Measurements from ENCODE around the gene DNAJC4. TPM values are rescaled to one million over a fixed set of nuclear protein-coding genes. Genes with fewer than 3 reads are reported as not detected.

Gene DNAJC4
- total RNA-seq, 2 donors from 2014 or later, result 24.7 to 32.1 TPM

- Histone ChIP-seq H3K27ac (peak overlapping the region; percentile 97 to 99), H3K36me3 (peaks cover 10% of the 10 kb centered on the region), H3K4me3 (peak overlapping the region; percentile 75 to 85), H3K4me1 (peaks cover 0 to 55% of the 10 kb centered on the region in 2 donors), H3K27me3 (no peaks in the 10 kb centered on the region), H3K9me3 (no peaks in the 10 kb centered on the region)
- no peak for TF ChIP-seq CTCF (IDR thresholded peaks at IDR 0.05)
- no peak for DNase-seq (ENCODE audit: low spot score)
Measured at GRCh38 chr11:64241491-64242374, 11.4 kb downstream of the DNAJC4 start.

GRCh38 chr11:64243236-64243854 lies 13.0 kb downstream of the DNAJC4 start:
- Histone ChIP-seq H3K9me3 (no peaks in the 10 kb centered on the region), H3K4me3 (no peak overlapping the region), H3K4me1 (peaks cover 0 to 54% of the 10 kb centered on the region in 2 donors), H3K27me3 (no peaks in the 10 kb centered on the region), H3K36me3 (peaks cover 10% of the 10 kb centered on the region), H3K27ac (peak overlapping the region in 1 of 2 donors; percentile 97)
- no peak for TF ChIP-seq CTCF (IDR thresholded peaks at IDR 0.05)
- no peak for DNase-seq (ENCODE audit: low spot score)

DNA sequence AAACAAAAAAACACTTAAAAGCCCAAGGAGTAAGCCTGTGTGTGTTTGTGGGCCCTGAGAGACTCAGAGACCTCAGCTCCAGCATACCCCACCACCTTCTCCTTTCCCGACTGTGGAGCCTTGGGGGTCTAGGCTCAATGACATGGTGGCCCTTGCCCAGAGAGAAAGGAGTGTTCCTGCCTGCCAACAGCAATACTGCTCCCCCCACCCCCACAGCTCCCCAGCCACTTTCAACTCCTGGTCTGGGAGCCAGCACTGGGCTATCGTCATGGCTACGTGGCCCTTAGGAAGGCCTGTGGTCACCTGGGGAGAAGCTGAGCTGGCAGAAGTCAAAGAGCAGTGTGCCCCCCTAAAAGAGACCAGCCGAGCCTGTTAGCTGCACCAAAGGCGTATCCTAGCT lies 13.8 kb downstream of the DNAJC4 start:
- H3K27me3 ChIP-seq, result no peaks in the 10 kb centered on the region
- peaks cover 0 to 54% of the 10 kb centered on the region in 2 donors for H3K4me1 ChIP-seq

GRCh38 chr11:64244966-64245365 lies 14.6 kb downstream of the DNAJC4 start:
- H3K36me3 ChIP-seq, result peaks cover 10% of the 10 kb centered on the region
- H3K27me3 ChIP-seq, result no peaks in the 10 kb centered on the region
- peaks cover 0 to 51% of the 10 kb centered on the region in 2 donors for H3K4me1 ChIP-seq
- H3K27ac ChIP-seq, result peak overlapping the region; percentile 88 to 91
- no peak for TF ChIP-seq CTCF (IDR thresholded peaks at IDR 0.05)
- DNase-seq (ENCODE audit: low spot score), result no peak
- H3K9me3 ChIP-seq, result no peaks in the 10 kb centered on the region
- peak overlapping the region; percentile 74 to 82 for H3K4me3 ChIP-seq

More for the DNA sequence above, 13.8 kb downstream of the DNAJC4 start:
- no peak for DNase-seq (ENCODE audit: low spot score)
- no peak overlapping the region for H3K27ac ChIP-seq
- no peak overlapping the region for H3K4me3 ChIP-seq
- peaks cover 10% of the 10 kb centered on the region for H3K36me3 ChIP-seq
- TF ChIP-seq CTCF (IDR thresholded peaks at IDR 0.05), result no peak
- no peaks in the 10 kb centered on the region for H3K9me3 ChIP-seq

DNA sequence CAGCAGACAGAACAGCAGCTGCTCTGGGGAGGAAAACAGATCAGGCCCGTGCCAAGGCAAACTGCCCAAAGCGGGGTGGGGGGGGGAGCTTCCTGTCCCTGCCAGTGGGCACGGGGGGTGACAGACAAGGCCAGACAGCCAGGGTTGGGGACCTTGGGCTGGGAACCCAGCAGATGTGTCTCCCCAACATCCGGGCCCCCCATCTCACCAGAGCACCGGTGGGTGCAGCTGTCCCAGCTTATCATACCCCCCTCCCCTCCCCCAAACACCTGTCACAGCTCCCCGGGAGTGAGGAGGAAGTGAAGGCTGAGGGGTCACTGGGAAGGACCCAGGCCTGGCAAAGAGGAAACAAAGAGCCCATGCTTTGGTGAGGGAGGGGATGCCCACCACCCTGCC lies 15.1 kb downstream of the DNAJC4 start:
- Histone ChIP-seq H3K9me3 (no peaks in the 10 kb centered on the region), H3K4me3 (peak overlapping the region; percentile 74 to 82), H3K4me1 (peaks cover 0 to 47% of the 10 kb centered on the region in 2 donors), H3K36me3 (peaks cover 10% of the 10 kb centered on the region), H3K27me3 (no peaks in the 10 kb centered on the region), H3K27ac (peak overlapping the region; percentile 88 to 91)
- TF ChIP-seq CTCF (IDR thresholded peaks at IDR 0.05), result no peak
- no peak for DNase-seq (ENCODE audit: low spot score)

Data from right atrium auricular region (tissue), 2 donors.